ENCODE data around the gene RPL5.

The RPL5 gene

DNA sequence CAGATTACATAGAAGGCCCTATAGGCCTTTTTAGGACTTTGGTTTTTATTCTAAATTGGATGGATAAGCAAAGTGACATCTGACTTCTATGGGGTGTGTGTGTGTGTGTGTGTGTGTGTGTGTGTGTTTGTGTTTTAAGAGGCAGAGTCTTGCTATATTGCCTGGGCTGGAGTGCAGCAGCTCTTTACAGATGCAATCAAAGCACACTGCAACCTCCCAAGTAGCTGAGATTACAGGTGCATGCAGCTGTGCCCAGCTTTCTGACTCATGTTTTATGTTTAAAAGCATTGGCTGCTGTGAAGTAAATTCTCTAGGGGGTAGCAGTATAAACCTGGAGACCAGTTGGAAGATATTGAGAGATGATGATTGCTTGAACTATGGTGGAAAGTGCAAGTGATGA lies 34.5 kb upstream of the RPL5 start:
- Histone ChIP-seq H3K4me1 (ENCODE audit: control insufficient read depth, insufficient read depth, low read length) (no peaks in the 10 kb centered on the region), H3K9ac (ENCODE audit: low read depth, low read length) (no peak overlapping the region), H3K9me3 (replicated peaks; ENCODE audit: low read length) (no peaks in the 10 kb centered on the region), H3K36me3 (ENCODE audit: insufficient read depth, low read length) (no peaks in the 10 kb centered on the region), H3K27me3 (ENCODE audit: control insufficient read depth, insufficient read depth, low read length) (peaks cover 9% of the 10 kb centered on the region), H3K4me3 (ENCODE audit: low read length) (no peak overlapping the region), H3K4me2 (ENCODE audit: low read length) (no peak overlapping the region)

DNA sequence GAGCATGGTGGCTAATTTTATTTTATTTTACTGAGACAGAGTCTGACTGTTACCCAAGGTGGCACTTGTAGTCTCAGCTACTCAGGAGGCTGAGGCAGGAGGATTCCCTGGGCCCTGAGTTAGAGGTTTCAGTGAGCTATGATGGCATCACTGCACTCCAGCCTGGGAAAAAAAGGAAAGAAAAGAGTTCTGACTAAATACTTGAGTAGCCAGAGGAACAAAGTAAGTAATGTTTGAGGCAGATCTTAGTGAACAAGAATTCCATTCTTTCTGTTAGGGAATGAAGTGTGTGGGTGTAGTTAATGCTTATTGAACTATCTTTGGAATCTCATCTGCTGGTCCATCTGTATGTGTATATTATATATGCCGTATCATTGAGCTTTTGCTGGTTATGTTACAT lies 33.9 kb upstream of the RPL5 start:
- Histone ChIP-seq H3K9ac (ENCODE audit: low read depth, low read length) (no peak overlapping the region), H3K4me1 (ENCODE audit: control insufficient read depth, insufficient read depth, low read length) (no peaks in the 10 kb centered on the region), H3K4me2 (ENCODE audit: low read length) (no peak overlapping the region), H3K27me3 (ENCODE audit: control insufficient read depth, insufficient read depth, low read length) (peaks cover 2% of the 10 kb centered on the region), H3K36me3 (ENCODE audit: insufficient read depth, low read length) (no peaks in the 10 kb centered on the region), H3K4me3 (ENCODE audit: low read length) (no peak overlapping the region), H3K9me3 (replicated peaks; ENCODE audit: low read length) (no peaks in the 10 kb centered on the region)

DNA sequence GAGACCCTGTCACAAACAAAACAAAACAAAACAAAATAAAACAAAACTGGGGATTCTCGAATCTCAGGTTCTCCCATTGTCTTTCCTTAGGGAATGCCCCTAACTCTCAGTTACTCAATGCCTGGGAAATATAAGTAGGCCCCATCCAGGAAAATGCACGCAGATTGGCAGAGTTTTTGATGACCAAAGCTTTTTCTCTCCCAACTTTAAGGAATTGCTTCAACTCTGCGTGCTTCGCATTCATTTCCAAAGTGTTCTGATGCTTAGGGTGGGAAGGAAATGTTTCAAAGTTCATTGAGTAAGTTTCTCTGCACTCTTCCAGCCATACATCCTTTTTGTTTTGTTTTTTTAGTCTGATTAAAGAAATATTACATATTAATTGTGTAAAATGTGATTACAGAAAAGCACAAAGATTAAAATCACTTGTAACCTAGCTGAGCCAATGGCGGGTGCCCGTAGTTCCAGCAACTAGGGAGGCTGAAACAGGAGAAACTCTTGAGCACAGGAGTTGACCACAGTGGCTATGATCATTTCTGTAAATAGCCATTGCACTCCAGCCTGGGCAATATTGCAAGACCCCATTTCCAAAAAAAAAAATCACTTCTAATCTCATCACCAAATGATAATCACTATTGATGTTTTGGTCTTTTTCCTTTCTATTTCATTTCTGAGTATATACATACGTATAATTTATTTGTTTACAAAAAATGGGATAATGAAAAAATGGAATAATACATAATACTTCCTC lies 28.5 kb upstream of the RPL5 start:
- Histone ChIP-seq H3K4me2 (ENCODE audit: low read length) (no peak overlapping the region), H3K27me3 (ENCODE audit: control insufficient read depth, insufficient read depth, low read length) (no peaks in the 10 kb centered on the region), H3K4me3 (ENCODE audit: low read length) (no peak overlapping the region), H3K9me3 (replicated peaks; ENCODE audit: low read length) (no peaks in the 10 kb centered on the region), H3K9ac (ENCODE audit: low read depth, low read length) (no peak overlapping the region), H3K4me1 (ENCODE audit: control insufficient read depth, insufficient read depth, low read length) (peaks cover 16% of the 10 kb centered on the region), H3K36me3 (ENCODE audit: insufficient read depth, low read length) (no peaks in the 10 kb centered on the region)

DNA sequence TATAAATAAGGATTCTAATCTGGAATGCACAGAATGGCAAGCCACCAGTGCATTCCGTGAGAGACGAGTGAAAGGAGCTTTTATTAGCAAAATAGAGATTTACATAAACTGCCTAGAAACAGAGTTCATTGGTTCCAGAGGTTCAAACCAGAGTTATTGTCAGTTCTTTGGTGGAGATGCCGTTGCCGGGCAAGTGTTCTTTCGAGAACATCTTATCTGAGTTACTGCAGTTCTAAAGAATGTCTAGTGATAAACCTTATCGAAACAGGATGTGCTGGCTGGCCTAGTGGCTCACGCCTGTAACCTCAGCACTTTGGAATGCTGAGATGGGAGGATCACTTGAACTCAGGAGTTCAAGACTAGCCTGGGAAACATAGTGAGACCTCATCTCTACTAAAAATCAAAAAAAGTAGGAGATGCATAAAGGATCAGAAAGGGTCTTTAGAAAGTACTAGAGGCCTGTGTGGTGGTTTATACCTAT lies 27.1 kb upstream of the RPL5 start:
- no peaks in the 10 kb centered on the region for H3K9me3 ChIP-seq (replicated peaks; ENCODE audit: low read length)
- H3K4me1 ChIP-seq (ENCODE audit: control insufficient read depth, insufficient read depth, low read length), result peaks cover 20% of the 10 kb centered on the region
- H3K9ac ChIP-seq (ENCODE audit: low read depth, low read length), result peak overlapping the region; percentile 29
- H3K36me3 ChIP-seq (ENCODE audit: insufficient read depth, low read length), result no peaks in the 10 kb centered on the region
- no peak overlapping the region for H3K4me3 ChIP-seq (ENCODE audit: low read length)
- H3K4me2 ChIP-seq (ENCODE audit: low read length), result peak overlapping the region; percentile 48
- no peaks in the 10 kb centered on the region for H3K27me3 ChIP-seq (ENCODE audit: control insufficient read depth, insufficient read depth, low read length)

DNA sequence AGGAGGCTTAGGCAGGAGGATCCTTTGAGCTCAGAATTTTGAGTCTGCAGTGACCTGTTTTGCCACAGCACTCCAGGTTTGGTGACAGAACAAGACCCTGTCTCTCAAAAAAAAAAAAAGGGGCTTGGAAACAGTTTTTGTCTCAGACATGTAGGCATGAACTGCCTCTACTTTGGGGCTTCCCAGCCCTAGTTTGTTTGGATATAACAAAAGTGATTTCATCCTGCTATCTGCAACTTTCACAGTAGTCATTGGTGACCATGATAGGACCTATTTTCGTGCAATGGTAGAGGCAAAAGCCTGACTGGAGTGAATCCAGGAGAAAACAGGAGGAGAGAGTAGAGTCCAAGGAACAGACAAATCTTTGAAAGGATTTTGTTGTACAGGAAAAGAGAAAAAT lies 26.6 kb upstream of the RPL5 start:
- peak overlapping the region; percentile 29 for H3K9ac ChIP-seq (ENCODE audit: low read depth, low read length)
- H3K4me3 ChIP-seq (ENCODE audit: low read length), result no peak overlapping the region

DNA sequence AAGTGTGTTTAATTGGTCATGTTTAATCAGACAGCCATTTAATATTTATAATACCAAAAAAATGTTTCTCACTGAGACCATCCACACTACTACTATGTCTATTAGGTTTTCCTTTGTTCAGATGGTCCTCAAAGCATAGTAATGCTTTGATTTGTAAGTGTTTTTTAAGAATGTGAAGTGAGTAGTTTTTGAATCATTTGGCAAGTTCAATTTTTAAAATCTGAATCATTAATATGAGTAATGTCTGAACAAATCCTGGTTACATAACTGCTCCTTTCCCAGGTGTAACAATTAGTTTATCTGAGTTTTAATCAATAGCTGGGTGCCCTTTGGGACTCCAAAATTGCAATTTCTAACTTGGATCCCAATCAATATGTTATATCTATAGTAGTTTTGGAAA lies 23.5 kb upstream of the RPL5 start:
- Histone ChIP-seq H3K9ac (ENCODE audit: low read depth, low read length) (no peak overlapping the region), H3K27me3 (ENCODE audit: control insufficient read depth, insufficient read depth, low read length) (no peaks in the 10 kb centered on the region), H3K36me3 (ENCODE audit: insufficient read depth, low read length) (no peaks in the 10 kb centered on the region), H3K4me3 (ENCODE audit: low read length) (no peak overlapping the region), H3K9me3 (replicated peaks; ENCODE audit: low read length) (no peaks in the 10 kb centered on the region), H3K4me1 (ENCODE audit: control insufficient read depth, insufficient read depth, low read length) (peaks cover 20% of the 10 kb centered on the region), H3K4me2 (ENCODE audit: low read length) (peak overlapping the region; percentile 16)

More for the DNA sequence above, 26.6 kb upstream of the RPL5 start:
- peak overlapping the region; percentile 48 for H3K4me2 ChIP-seq (ENCODE audit: low read length)
- H3K9me3 ChIP-seq (replicated peaks; ENCODE audit: low read length), result no peaks in the 10 kb centered on the region
- H3K27me3 ChIP-seq (ENCODE audit: control insufficient read depth, insufficient read depth, low read length), result no peaks in the 10 kb centered on the region
- H3K36me3 ChIP-seq (ENCODE audit: insufficient read depth, low read length), result no peaks in the 10 kb centered on the region
- peaks cover 20% of the 10 kb centered on the region for H3K4me1 ChIP-seq (ENCODE audit: control insufficient read depth, insufficient read depth, low read length)

DNA sequence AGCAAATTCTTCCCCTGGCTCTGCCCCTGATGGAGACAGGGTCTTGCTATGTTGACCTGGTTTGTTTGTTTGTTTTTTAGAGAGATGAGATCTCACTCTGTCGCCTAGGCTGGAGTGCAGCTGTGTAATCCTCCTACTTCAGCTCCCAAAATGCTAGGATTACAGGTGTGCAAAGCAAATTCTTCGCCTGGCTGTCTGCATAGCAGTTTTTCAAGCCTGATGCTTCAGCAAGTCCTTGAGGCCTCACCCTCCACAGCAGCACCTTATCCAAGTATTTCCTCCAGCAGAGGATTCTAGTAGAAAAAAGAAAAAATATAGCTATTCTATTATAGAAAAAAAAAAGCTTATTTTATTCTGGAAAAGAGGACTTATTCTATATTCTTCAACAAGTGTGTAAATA lies 15.1 kb upstream of the RPL5 start:
- H3K9me3 ChIP-seq (replicated peaks; ENCODE audit: low read length), result no peaks in the 10 kb centered on the region
- no peaks in the 10 kb centered on the region for H3K27me3 ChIP-seq (ENCODE audit: control insufficient read depth, insufficient read depth, low read length)
- no peak overlapping the region for H3K4me3 ChIP-seq (ENCODE audit: low read length)
- no peak overlapping the region for H3K9ac ChIP-seq (ENCODE audit: low read depth, low read length)
- no peaks in the 10 kb centered on the region for H3K36me3 ChIP-seq (ENCODE audit: insufficient read depth, low read length)
- no peaks in the 10 kb centered on the region for H3K4me1 ChIP-seq (ENCODE audit: control insufficient read depth, insufficient read depth, low read length)
- H3K4me2 ChIP-seq (ENCODE audit: low read length), result no peak overlapping the region

DNA sequence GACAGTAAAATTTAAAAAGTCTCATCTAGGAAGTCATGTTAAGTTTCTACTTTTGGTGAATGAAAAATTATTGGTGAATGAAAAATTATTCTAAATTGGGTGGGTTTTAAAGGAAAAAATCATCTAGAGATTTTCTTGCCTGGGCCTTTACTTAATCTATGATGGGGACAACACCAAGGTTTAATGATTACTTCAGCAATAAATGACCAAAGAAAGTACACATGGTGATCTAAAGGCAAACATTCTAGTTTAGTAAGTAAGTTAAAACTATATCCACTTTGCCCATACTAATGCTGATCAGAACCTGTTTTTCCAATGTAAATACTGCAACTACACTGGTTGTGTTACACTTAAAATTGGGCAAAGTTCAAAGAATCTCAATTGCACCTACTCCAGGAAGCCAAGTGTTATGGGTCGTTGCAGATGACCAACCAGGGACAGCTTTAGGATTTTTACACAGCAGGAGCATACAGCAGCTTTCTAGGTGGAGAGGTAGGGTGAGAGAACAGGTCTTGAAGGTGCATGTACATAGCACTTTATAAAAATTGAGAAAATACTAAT lies 14.6 kb upstream of the RPL5 start:
- Histone ChIP-seq H3K4me3 (ENCODE audit: low read length) (no peak overlapping the region), H3K4me1 (ENCODE audit: control insufficient read depth, insufficient read depth, low read length) (no peaks in the 10 kb centered on the region), H3K9ac (ENCODE audit: low read depth, low read length) (no peak overlapping the region), H3K27me3 (ENCODE audit: control insufficient read depth, insufficient read depth, low read length) (no peaks in the 10 kb centered on the region), H3K4me2 (ENCODE audit: low read length) (no peak overlapping the region), H3K36me3 (ENCODE audit: insufficient read depth, low read length) (no peaks in the 10 kb centered on the region), H3K9me3 (replicated peaks; ENCODE audit: low read length) (no peaks in the 10 kb centered on the region)

DNA sequence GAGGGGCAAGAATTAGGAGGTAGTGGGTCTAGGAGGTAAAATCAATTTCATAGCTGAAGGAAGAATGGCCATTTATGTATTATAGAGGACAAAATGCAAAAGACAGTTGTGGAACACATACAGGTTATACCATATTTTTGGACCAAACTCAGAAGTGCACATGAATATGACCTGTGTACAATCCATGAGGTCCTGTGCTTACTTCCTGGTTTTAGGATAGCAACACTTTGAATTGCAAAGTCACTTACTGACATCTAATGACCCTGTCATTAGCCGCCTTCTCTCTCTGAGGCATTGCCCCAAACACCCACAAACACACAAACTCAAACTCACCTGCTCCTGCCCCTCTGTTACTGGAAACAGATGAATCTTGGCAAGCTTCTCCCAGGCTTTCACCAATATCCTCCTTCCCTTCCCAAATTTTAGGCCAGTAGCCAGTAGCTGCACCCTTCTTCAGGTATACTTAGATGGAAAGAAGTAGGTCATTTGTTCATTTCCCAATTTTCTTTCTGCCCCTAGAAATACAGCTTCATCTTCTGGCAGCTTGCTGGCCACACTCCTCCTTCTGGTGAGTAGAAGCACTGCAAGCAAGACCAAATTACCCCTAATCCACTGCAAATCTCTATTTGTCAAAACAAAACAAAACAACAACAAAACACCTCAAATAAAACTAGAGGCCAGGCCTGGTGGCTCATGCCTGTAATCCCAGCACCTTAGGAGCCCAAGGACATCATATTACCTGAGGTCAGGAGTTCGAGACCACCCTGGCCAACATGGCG lies 13.7 kb upstream of the RPL5 start:
- no peaks in the 10 kb centered on the region for H3K9me3 ChIP-seq (replicated peaks; ENCODE audit: low read length)
- H3K4me1 ChIP-seq (ENCODE audit: control insufficient read depth, insufficient read depth, low read length), result no peaks in the 10 kb centered on the region
- H3K9ac ChIP-seq (ENCODE audit: low read depth, low read length), result no peak overlapping the region
- H3K36me3 ChIP-seq (ENCODE audit: insufficient read depth, low read length), result no peaks in the 10 kb centered on the region
- no peak overlapping the region for H3K4me3 ChIP-seq (ENCODE audit: low read length)
- H3K4me2 ChIP-seq (ENCODE audit: low read length), result no peak overlapping the region
- H3K27me3 ChIP-seq (ENCODE audit: control insufficient read depth, insufficient read depth, low read length), result no peaks in the 10 kb centered on the region

DNA sequence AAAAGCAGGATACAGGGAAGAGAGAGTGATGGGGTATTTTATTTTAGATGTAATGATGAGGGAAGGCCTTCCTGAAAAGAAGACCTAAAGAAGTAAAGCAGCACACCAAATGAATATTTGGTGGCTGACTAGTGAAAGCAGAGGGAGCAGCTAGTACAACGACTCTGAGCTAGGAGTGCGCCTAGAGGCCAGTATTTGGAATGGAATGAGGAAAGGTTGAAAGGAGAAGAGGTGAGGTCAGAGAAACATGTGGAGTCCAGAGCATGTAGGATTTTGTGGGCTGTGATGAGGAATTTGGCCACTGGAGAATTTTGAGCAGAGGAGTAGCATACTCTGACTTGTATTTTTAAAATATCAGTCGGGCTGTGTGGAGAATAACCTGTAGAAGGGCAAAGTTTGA lies 11.8 kb upstream of the RPL5 start:
- Histone ChIP-seq H3K27me3 (ENCODE audit: control insufficient read depth, insufficient read depth, low read length) (no peaks in the 10 kb centered on the region), H3K4me1 (ENCODE audit: control insufficient read depth, insufficient read depth, low read length) (no peaks in the 10 kb centered on the region), H3K9ac (ENCODE audit: low read depth, low read length) (no peak overlapping the region), H3K4me2 (ENCODE audit: low read length) (no peak overlapping the region), H3K9me3 (replicated peaks; ENCODE audit: low read length) (no peaks in the 10 kb centered on the region), H3K36me3 (ENCODE audit: insufficient read depth, low read length) (no peaks in the 10 kb centered on the region), H3K4me3 (ENCODE audit: low read length) (no peak overlapping the region)

DNA sequence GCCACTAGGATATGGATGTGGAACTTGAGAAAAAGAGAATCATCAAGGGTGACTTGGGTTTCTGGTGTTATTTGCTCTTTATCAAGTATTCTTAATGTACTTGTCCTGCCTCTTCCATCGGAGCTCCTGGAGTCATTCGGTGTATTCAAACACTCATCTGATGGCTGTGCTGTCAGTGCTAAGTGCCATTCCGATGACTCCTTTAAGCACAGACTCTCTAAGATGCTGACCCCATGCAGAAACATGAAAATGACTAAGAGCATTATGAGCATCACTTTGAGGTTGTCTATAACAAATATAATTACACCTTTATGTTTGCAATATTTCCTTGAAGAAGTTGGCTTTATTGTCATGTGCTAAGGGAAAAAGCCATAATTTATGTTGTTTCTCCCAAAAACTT lies 11.3 kb upstream of the RPL5 start:
- no peaks in the 10 kb centered on the region for H3K4me1 ChIP-seq (ENCODE audit: control insufficient read depth, insufficient read depth, low read length)
- no peaks in the 10 kb centered on the region for H3K36me3 ChIP-seq (ENCODE audit: insufficient read depth, low read length)
- no peak overlapping the region for H3K9ac ChIP-seq (ENCODE audit: low read depth, low read length)
- no peaks in the 10 kb centered on the region for H3K27me3 ChIP-seq (ENCODE audit: control insufficient read depth, insufficient read depth, low read length)
- no peak overlapping the region for H3K4me2 ChIP-seq (ENCODE audit: low read length)
- H3K4me3 ChIP-seq (ENCODE audit: low read length), result no peak overlapping the region
- no peaks in the 10 kb centered on the region for H3K9me3 ChIP-seq (replicated peaks; ENCODE audit: low read length)
